Activated CD8-positive, alpha-beta memory T cell treated with anti-CD3 and anti-CD28 coated beads, Interleukin-2, amount 10 ng/mL, durations not matched to agents 7 days and 5 days (primary cell): Measurements from ENCODE around the gene EXOC4. TPM values are rescaled to one million over a fixed set of nuclear protein-coding genes. Genes with fewer than 3 reads are reported as not detected.

Source experiments
- ATAC-seq: fragments of 150-1000 bp; cut with Tn5 transposase; one replicate; pipeline ENCODE4 v1.10.0; 2021; ENCODE audit warnings: moderate library complexity
- CTCF ChIA-PET: fragments of 350-600 bp; sonication (Branson Sonifier 250); formaldehyde crosslinking; loops from one replicate; lab custom pipeline; 2021; ENCODE audit warnings: antibody characterized with exemption; lab: Charles Lee
- DNase-seq: peaks from one replicate; pipeline ENCODE4 v3.0.0-alpha.2; 2020
- H3K27ac Mint-ChIP-seq: one replicate; pipeline ENCODE4 v1.8.0; 2021; ENCODE audit warnings: mild to moderate bottlenecking, mixed read lengths
- H3K27me3 Mint-ChIP-seq: one replicate; pipeline ENCODE4 v1.8.0; 2021; ENCODE audit warnings: mixed read lengths
- H3K36me3 Mint-ChIP-seq: one replicate; pipeline ENCODE4 v1.8.0; 2021; ENCODE audit warnings: mild to moderate bottlenecking, mixed read lengths
- H3K4me1 Mint-ChIP-seq: one replicate; pipeline ENCODE4 v1.8.0; 2021; ENCODE audit warnings: mixed read lengths
- H3K4me3 Mint-ChIP-seq: one replicate; pipeline ENCODE4 v1.8.0; 2021; ENCODE audit warnings: mild to moderate bottlenecking, moderate library complexity, mixed read lengths
- H3K9me3 Mint-ChIP-seq: one replicate; pipeline ENCODE4 v1.8.0; 2022; ENCODE audit warnings: low read depth, mixed read lengths
- total RNA-seq, 2 experiments: library from RNA; stranded (reverse); gene quantifications; one replicate each; pipeline ENCODE4 v1.2.3, GENCODE V29; 2021

EXOC4 gene
- total RNA-seq, 2 experiments from 2014 or later, result 68.6 to 88.3 TPM

DNA sequence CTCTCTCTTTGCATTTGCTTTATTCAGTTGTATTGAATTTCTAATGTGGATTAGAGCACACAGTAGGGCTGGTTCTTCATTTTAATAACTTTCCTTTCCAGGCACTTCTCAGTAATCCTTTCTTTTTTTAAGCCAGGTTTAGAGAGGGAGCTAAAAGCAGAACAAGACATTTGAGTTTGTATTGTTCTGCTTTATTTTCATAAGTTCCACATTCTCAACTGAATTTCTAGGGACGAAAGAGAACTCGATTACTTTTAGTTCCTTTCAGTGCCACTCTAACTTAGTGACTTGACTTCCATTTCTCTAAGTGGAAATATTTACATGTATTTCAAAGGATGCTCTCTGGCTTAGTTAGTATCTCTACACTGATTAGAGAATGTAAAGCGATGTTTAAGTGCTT lies 145.6 kb downstream of the EXOC4 start:
- ATAC-seq, result no peak

DNA sequence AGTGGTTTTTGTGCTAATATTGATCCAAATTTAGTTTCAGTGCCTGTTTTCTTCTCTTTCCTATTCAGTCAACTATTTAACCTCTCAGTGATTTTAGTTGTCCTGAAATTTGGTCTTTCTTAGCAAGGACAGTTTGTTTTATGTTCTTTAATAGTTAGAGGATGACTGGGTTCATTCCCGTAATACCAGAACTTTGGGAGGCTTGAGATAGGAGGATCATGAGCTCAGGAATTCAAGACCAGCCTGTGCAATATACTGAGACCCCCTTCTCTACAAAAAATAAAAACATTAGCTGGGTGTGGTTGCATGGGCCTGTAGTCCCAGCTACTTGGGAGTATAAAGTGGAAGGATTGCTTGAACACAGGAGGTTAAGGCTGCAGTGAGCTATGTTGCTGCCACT lies 148.3 kb downstream of the EXOC4 start:
- Mint-ChIP-seq H3K36me3 (no peaks in the 10 kb centered on the region), H3K4me1 (peaks cover 2% of the 10 kb centered on the region), H3K9me3 (no peaks in the 10 kb centered on the region), H3K27ac (no peak overlapping the region), H3K27me3 (no peaks in the 10 kb centered on the region), H3K4me3 (no peak overlapping the region)
- CTCF ChIA-PET, result no interaction called here
- DNase-seq (no peak), ATAC-seq (no peak)

More for the DNA sequence above, 145.6 kb downstream of the EXOC4 start:
- CTCF ChIA-PET, result no interaction called here
- no peaks in the 10 kb centered on the region for H3K27me3 Mint-ChIP-seq
- no peak for DNase-seq
- H3K4me3 Mint-ChIP-seq, result no peak overlapping the region
- no peaks in the 10 kb centered on the region for H3K36me3 Mint-ChIP-seq
- H3K9me3 Mint-ChIP-seq, result no peaks in the 10 kb centered on the region
- peaks cover 4% of the 10 kb centered on the region for H3K4me1 Mint-ChIP-seq
- no peak overlapping the region for H3K27ac Mint-ChIP-seq

DNA sequence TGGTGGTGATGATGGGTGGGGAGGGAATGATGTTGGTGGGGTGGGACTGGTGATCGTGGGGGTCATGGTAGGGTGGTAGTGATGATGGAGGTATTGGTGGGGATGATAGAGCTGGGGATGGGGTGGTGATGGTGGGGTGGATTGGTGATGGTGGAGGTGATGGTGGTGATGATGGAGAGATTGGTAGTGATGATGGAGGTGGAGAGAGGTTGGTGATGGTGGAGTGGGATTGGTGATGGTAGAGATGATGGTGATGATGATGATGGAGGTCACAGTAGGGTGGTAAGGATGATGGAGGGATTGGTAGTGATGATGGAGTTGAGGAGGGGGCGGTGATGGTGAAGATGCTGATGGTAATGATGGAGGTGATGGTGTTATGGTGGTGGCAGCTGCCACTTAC lies 155.3 kb downstream of the EXOC4 start:
- no peaks in the 10 kb centered on the region for H3K4me1 Mint-ChIP-seq
- H3K36me3 Mint-ChIP-seq, result no peaks in the 10 kb centered on the region
- ATAC-seq, result no peak
- no peaks in the 10 kb centered on the region for H3K9me3 Mint-ChIP-seq
- no peaks in the 10 kb centered on the region for H3K27me3 Mint-ChIP-seq
- CTCF ChIA-PET, result no interaction called here
- DNase-seq, result no peak
- no peak overlapping the region for H3K27ac Mint-ChIP-seq
- H3K4me3 Mint-ChIP-seq, result no peak overlapping the region

DNA sequence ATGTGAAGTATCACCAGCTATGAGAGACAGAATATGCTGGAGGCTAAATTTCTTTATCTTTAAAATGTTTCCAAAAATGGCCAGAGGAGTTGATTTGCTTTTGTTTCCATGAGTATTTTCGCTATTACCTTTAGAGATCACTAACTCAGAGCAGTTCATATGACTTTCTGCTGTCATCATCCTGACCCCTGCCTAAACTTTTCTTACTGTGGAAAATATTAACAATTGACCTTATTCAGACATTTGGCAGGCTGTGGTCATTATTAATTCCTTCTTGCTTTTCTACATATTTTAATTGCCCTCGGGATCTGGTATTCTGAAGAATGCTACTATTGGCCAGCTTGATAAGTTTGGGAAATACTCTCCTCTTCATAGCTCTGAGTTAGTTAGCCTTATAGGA lies 156.5 kb downstream of the EXOC4 start:
- Mint-ChIP-seq H3K9me3 (no peaks in the 10 kb centered on the region), H3K36me3 (no peaks in the 10 kb centered on the region), H3K4me1 (no peaks in the 10 kb centered on the region), H3K4me3 (no peak overlapping the region), H3K27ac (no peak overlapping the region), H3K27me3 (no peaks in the 10 kb centered on the region)
- no peak for DNase-seq
- no peak for ATAC-seq
- CTCF ChIA-PET, result no interaction called here

DNA sequence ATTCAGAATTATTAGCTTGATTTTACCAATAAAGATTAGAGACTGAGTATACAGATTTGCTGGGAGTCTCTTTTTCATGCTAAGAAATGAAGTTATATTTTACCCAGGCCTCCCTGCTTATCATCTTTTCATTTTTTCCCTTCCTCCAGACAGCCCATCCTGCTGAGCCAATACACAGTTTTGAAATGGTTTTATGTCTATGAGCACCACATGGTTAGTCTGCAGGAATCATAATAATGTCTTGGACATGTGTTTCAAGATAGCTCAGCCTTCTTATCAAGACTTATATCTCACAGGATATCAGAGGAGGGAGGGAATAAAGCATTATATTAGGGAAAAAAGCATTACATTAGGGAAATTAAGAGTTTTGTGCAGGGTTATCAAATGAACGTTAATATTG lies 157.1 kb downstream of the EXOC4 start:
- Mint-ChIP-seq H3K36me3 (no peaks in the 10 kb centered on the region), H3K9me3 (no peaks in the 10 kb centered on the region), H3K27me3 (no peaks in the 10 kb centered on the region), H3K27ac (no peak overlapping the region), H3K4me3 (no peak overlapping the region), H3K4me1 (no peaks in the 10 kb centered on the region)
- CTCF ChIA-PET, result no interaction called here
- DNase-seq, result no peak
- no peak for ATAC-seq

DNA sequence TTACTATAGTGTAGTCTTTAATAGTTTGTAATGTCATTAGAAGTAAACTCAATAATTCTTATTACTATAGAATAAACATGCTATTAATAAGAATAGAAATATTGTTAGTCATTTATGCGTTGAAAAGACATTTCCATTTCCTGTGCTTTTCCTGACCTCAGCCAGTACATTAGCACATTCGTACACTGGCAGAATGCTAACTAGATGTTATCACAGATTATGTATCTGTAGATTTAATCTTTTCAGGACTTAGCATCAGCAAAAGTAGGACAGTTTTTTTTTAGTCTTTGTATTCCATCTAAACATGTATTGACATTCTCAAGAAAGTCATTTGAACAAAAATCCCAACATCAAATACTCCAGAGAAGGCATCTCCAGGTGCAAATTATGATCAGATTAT lies 158.5 kb downstream of the EXOC4 start:
- Mint-ChIP-seq H3K9me3 (no peaks in the 10 kb centered on the region), H3K4me3 (no peak overlapping the region), H3K27me3 (no peaks in the 10 kb centered on the region), H3K4me1 (no peaks in the 10 kb centered on the region), H3K36me3 (no peaks in the 10 kb centered on the region), H3K27ac (no peak overlapping the region)
- ATAC-seq (no peak), DNase-seq (no peak)
- CTCF ChIA-PET, result no interaction called here

DNA sequence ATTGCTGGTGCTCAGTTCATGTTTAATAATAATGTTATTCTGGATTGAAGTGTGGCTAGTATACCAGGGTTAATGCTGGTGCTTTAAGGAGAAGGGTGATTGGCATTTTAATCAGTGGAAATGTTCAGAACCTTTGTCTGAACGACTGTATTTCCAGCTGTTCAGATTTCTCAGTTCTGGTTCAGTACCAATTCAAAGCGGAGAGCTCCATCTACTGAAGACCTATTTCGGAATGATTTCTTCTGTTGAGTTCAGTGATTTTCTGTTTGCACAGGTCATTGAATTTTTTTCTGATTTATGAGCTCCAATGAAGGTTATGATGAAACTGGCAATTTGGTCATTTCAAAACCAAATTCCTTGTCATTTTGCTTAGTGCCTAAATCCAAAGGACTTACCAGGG lies 160.1 kb downstream of the EXOC4 start:
- CTCF ChIA-PET, result no interaction called here
- Mint-ChIP-seq H3K4me3 (no peak overlapping the region), H3K4me1 (no peaks in the 10 kb centered on the region), H3K27ac (no peak overlapping the region), H3K9me3 (no peaks in the 10 kb centered on the region), H3K27me3 (no peaks in the 10 kb centered on the region), H3K36me3 (no peaks in the 10 kb centered on the region)
- ATAC-seq (no peak), DNase-seq (no peak)

DNA sequence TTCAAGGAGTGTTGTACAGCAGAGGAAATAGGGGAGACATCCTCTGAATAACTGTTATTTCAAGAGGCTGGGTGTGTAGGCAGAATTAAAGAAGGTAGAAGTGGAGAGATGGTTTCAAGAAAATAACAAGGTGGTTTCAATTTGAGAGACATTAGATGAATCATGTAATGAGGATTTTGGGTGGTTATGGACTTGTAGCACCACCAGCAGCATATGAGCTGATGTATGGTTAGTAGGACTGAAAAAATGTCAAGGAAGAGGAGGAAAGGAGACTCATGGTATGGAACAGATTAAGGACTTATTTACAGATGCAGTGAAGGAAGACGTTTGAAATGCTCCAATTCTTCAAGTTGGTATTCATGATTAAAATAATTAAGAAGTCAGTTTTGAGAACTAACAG lies 166.2 kb downstream of the EXOC4 start:
- Mint-ChIP-seq H3K36me3 (peaks cover 11% of the 10 kb centered on the region), H3K27me3 (no peaks in the 10 kb centered on the region), H3K9me3 (peaks cover 9% of the 10 kb centered on the region), H3K4me3 (no peak overlapping the region), H3K27ac (no peak overlapping the region), H3K4me1 (peaks cover 4% of the 10 kb centered on the region)
- ATAC-seq, result no peak
- DNase-seq, result no peak
- CTCF ChIA-PET, result no interaction called here

DNA sequence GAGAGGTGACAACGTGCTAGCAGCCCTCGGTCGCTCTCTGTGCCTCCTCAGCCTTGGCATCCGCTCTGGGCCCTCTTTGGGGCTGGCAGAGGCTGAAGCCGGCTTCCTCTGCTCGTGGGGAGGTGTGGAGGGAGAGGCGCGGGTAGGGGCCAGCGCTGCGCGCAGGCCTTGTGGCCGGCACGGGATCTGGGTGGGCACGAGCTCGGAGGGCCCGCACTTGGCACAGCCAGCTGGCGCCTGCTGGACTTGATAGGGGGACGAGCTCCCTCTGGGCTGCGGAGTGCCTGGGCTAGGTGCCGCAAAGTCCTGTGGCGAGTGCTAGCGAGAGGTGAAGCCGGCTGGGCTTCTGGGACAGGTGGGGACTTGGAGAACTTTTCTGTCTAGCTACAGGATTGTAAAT lies 170.7 kb downstream of the EXOC4 start:
- H3K9me3 Mint-ChIP-seq, result peaks cover 9% of the 10 kb centered on the region
- peaks cover 19% of the 10 kb centered on the region for H3K36me3 Mint-ChIP-seq
- CTCF ChIA-PET, result no interaction called here
- no peak for ATAC-seq
- no peaks in the 10 kb centered on the region for H3K27me3 Mint-ChIP-seq
- no peak for DNase-seq
- H3K4me1 Mint-ChIP-seq, result peaks cover 4% of the 10 kb centered on the region
- H3K27ac Mint-ChIP-seq, result no peak overlapping the region
- no peak overlapping the region for H3K4me3 Mint-ChIP-seq

DNA sequence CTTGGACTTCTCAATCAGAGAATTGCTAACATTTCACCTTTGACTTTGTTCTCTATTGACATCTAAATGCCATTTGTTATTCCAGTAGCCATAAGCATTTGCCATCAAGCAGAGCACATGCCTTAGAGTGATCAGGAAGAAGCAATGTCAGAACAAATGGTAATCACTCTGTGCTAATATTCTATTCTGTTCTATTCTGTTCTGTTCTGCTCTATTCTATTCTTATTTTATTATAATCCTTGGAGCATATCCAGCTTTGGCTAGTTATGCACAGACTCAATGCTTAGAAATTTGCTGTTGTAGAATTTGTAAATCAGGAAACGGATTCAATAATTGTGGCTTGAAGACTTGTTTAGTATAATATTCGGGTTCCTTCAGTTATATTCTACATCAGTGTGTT lies 175.4 kb downstream of the EXOC4 start:
- Mint-ChIP-seq H3K27ac (no peak overlapping the region), H3K27me3 (no peaks in the 10 kb centered on the region), H3K9me3 (peaks cover 2% of the 10 kb centered on the region), H3K36me3 (peaks cover 12% of the 10 kb centered on the region), H3K4me1 (no peaks in the 10 kb centered on the region), H3K4me3 (no peak overlapping the region)
- DNase-seq, result no peak
- CTCF ChIA-PET, result no interaction called here
- ATAC-seq, result no peak

DNA sequence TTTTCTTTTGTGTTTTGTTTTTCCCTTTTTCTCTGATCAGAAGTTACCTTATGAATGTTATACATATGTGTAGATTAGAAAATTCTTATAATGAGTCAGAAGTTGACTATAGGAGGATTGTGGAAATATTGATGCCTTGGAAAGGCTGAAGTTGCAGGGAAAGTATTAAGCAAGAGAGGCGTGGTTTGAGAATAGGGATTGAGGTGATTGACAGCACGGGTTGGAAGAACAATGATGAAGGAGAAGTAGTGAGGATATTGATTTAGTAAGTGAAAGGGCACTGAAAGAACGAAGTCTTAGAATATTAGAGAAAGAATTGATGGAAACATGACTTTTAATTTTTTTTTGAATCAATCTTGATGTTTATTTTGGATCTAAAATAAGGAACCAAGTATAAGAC lies 176.0 kb downstream of the EXOC4 start:
- no peak overlapping the region for H3K27ac Mint-ChIP-seq
- DNase-seq (no peak), ATAC-seq (no peak)
- H3K36me3 Mint-ChIP-seq, result peaks cover 12% of the 10 kb centered on the region
- no peaks in the 10 kb centered on the region for H3K27me3 Mint-ChIP-seq
- no peak overlapping the region for H3K4me3 Mint-ChIP-seq
- H3K9me3 Mint-ChIP-seq, result peaks cover 2% of the 10 kb centered on the region
- CTCF ChIA-PET, result no interaction called here
- no peaks in the 10 kb centered on the region for H3K4me1 Mint-ChIP-seq

DNA sequence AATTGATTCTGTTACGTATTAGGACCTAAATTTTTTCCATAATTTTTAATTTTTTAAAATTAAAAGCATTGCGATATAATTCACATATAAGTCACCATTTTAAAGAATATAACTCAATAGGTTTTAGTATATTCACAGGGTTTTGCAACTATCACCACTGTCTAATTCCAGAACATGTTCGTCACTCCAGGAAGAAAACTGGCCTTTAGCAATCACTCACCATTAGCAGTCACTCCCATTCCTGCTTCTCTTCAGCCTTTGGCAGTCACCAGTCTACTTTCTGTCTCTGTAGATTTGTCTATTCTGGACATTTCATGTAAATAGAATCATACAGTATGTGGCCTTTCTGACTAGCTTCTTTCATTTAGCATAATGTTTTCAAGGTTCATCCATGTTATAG lies 176.5 kb downstream of the EXOC4 start:
- peaks cover 2% of the 10 kb centered on the region for H3K9me3 Mint-ChIP-seq
- no peaks in the 10 kb centered on the region for H3K27me3 Mint-ChIP-seq
- no peaks in the 10 kb centered on the region for H3K4me1 Mint-ChIP-seq
- DNase-seq (no peak), ATAC-seq (no peak)
- no peak overlapping the region for H3K27ac Mint-ChIP-seq
- CTCF ChIA-PET, result no interaction called here
- peaks cover 9% of the 10 kb centered on the region for H3K36me3 Mint-ChIP-seq
- no peak overlapping the region for H3K4me3 Mint-ChIP-seq

DNA sequence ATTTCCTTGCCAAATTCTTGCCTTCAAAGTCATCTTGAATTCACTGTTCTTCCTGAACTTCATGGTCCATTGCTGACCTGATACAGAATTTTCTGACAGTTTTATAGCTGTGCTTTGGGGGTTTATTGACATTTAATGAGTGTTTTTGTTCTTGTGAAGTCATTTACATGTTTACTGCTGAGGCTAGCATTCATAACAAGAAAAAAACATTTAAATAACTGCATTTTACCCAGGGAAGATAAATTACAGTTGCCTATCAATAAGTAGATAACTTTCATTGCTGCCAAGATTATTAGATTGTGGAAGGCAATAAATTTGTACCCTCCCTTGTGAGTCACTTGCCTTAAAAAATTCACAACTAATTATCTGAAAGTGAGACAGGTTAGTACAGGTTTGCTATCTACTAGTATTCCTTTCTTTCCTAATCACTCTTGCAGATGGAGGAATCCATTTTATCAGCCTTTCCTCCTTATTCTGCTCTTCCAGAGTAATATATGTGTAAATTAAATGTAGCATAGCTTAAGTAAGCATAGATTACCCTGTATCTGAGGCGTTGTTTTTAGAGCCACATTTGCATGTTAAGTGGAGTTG lies 178.4 kb downstream of the EXOC4 start:
- no peaks in the 10 kb centered on the region for H3K4me1 Mint-ChIP-seq
- DNase-seq (no peak), ATAC-seq (no peak)
- no peaks in the 10 kb centered on the region for H3K27me3 Mint-ChIP-seq
- no peak overlapping the region for H3K27ac Mint-ChIP-seq
- H3K4me3 Mint-ChIP-seq, result no peak overlapping the region
- CTCF ChIA-PET, result no interaction called here
- peaks cover 2% of the 10 kb centered on the region for H3K9me3 Mint-ChIP-seq
- peaks cover 6% of the 10 kb centered on the region for H3K36me3 Mint-ChIP-seq

DNA sequence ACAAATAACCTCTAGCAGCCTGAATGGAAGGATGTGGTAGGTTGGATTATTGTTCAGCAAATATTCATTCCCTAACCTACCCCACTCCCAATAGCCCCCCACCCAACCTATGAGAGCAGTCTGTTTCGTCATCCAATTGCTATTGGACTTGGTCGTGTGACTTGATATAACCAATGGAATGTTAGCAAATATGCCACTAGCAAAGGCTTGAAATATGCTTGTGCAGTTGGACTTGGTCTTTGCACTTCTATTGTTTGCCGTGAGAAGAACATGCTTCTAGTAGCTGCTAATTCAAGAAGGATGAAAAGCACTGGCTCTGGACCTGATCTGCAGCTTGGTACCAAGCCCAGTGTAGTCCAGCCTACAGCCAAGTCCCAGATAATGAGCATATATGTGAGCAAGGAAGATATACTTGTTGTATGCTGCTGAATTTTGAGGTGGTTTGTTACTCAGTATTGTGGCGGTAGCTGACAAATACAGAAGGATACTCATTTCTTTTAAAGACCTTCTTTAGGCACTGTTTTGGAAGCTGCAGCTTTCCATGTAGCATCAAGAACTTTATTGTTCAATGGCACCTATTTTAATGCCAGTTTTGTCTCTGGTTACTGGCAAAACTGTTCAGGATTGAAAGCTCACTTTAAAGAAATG lies 180.4 kb downstream of the EXOC4 start:
- Mint-ChIP-seq H3K36me3 (peaks cover 6% of the 10 kb centered on the region), H3K27me3 (no peaks in the 10 kb centered on the region), H3K9me3 (peaks cover 2% of the 10 kb centered on the region), H3K4me1 (no peaks in the 10 kb centered on the region), H3K4me3 (no peak overlapping the region), H3K27ac (no peak overlapping the region)
- CTCF ChIA-PET, result interaction anchor here (0.9 to 1.5 kb wide), 5 partner anchors 10 to 1115 kb away, joined by 3 to 7 read pairs (median 4); no protein-coding TSS in a partner anchor
- no peak for ATAC-seq
- DNase-seq, result no peak
